Stimulated activated CD8-positive, alpha-beta memory T cell treated with anti-CD3 and anti-CD28 coated beads, Interleukin-4, amount 100 ng/mL, for 1 hour (primary cell): ENCODE results near the gene PI4KB.
"Not testable (repeated sequence)": the region's sequence is repeated elsewhere in the genome, so short reads cannot be mapped to it uniquely, and the experiment has no call there.

Source experiments
- DNase-seq, 2 donors: peaks; one replicate each; pipeline ENCODE4 v3.0.0-alpha.2; 2020; ENCODE audit warnings: low read depth in 2 of 2, low spot score in 1 of 2

PI4KB gene

DNA sequence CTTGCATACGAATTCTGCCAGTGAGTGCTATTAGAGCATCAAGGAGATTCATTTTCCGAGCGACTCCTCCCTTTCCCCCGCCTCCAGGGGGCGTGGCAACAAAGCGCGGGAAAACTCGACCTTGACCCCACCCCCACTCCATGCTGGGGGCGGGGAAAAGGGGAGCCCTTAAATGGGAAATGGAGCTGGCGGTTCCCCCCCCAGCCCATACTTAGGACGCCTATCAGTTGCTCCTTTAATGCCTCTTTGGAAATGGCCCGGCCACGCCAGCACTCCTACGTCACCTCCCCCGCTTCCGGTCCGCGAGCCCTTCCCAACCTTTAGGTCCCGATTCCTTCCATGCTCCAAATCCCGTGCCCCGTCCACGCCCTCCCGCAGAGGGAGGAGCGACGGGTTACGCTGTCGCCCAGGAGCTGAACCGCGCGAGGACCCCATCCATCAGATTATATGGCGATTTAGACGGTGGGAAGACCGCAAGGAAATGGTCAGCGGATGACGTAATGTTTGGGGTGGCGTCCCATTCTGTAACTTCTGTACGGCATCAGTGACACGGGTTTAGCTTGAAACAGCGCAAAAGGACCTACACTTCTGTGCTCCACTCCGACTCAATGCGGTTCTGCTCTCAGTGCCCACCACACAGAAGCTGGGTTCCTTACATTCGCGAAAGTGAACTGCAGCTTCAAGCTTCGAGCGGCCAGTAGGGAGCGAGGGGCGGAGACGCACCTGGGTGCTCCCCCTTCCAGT is 45.8 kb downstream of the PI4KB start:
- peak; percentile 91 to 95 for DNase-seq

DNA sequence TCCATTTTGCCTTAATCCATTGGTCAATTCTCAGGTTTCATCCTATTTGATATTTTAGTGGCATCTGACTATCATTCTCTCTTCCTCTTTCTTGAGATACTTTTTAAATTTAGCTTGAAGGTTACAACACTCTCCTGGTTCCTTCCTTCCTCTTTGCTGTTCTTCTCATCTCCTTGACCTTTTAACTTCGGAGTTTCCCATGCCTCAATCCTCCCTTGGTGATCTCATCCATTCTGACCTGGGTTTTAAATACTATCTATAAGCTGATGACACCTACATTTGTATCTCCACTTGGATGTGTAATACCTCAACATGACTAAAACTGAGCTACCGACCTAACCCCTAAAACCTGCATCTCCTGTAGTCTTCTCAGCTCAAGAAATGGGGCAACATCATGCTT is 50.0 kb downstream of the PI4KB start:
- no peak for DNase-seq

- DNase-seq: not testable (repeated sequence)
These were observed 51.9 kb downstream of the PI4KB start for GRCh38 chr1:151275341-151275740.

DNA sequence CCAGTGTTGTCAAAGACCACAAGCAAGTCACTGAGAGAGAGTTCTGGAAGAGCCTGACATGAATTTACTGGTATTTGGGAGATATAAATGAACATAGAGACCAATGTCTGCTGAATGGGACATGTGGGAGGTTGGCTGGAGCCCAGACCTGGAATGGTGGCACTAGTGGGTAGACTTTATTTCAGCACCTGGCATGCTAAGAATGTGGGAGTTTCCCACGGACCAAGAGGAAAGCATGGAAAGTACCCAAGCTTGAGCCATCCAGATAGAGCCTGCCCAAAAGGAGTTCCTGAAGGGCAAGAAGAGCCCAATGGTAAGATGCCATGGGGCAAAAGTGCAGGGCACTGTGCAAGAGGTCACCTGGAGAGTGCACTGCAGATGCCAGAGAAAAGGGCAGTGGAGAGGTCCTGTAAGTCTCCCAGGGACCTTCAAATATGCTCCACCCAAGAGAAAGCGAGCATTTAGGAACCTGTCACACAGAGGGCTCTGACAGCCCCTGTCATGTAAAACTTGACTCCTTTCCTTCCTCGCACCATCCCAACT is 53.2 kb downstream of the PI4KB start:
- DNase-seq: no peak

GRCh38 chr1:151267760-151268159 is 59.5 kb downstream of the PI4KB start:
- no peak for DNase-seq

GRCh38 chr1:151266821-151267220 is 60.4 kb downstream of the PI4KB start:
- DNase-seq: no peak

DNA sequence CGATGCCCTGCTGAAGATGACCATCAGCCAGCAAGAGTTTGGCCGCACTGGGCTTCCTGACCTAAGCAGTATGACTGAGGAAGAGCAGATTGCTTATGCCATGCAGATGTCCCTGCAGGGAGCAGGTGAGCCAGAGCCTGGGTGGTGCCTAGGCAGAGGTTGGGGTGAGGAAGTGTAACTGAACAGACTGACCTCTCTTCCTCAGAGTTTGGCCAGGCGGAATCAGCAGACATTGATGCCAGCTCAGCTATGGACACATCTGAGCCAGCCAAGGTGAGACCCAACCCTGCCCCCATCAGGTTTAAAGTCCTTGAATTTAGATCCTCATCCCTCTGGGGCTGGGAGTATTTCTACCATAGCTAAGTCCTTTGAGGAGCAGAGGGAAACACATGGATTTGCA is 60.9 kb downstream of the PI4KB start:
- no peak for DNase-seq

- no peak for DNase-seq
These were observed 61.6 kb downstream of the PI4KB start for GRCh38 chr1:151265446-151266236.

DNA sequence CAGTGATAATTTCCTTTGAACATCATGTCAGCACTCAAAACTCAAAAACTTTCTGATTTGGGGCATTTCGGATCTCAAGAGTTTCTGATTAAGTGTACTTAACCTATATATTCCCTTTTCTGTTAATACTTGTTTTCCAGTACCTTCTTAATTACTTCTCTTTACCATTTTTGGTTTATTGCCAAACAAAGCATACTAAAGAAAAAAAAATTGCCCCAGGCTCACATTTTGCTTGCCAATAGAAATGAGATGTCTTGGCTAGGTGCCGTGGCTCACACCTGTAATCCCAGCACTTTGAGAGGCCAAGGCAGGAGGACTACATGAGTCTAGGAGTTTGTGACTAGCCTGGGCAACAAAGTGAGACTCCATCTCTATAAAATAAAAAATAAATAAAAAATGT is 67.9 kb downstream of the PI4KB start:
- DNase-seq: no peak

DNA sequence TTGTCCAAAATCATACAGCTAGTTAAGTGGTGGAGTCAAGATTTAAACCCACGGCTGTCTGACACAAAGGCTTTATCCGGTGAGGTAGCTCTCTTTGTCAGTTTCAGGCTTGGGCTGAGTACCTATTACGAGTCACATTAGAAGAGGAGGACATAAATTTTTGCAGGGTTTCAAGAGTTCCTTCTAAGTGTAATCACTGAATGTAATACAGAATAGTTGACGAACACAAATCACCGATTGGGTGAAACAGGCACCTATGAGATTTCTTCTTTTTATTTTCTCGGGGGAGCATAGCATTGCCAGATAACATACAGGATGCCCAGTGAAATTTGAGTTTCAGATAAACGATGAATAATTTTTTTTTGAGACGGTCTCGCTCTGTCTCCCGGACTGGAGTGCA is 71.8 kb downstream of the PI4KB start:
- DNase-seq: no peak

DNA sequence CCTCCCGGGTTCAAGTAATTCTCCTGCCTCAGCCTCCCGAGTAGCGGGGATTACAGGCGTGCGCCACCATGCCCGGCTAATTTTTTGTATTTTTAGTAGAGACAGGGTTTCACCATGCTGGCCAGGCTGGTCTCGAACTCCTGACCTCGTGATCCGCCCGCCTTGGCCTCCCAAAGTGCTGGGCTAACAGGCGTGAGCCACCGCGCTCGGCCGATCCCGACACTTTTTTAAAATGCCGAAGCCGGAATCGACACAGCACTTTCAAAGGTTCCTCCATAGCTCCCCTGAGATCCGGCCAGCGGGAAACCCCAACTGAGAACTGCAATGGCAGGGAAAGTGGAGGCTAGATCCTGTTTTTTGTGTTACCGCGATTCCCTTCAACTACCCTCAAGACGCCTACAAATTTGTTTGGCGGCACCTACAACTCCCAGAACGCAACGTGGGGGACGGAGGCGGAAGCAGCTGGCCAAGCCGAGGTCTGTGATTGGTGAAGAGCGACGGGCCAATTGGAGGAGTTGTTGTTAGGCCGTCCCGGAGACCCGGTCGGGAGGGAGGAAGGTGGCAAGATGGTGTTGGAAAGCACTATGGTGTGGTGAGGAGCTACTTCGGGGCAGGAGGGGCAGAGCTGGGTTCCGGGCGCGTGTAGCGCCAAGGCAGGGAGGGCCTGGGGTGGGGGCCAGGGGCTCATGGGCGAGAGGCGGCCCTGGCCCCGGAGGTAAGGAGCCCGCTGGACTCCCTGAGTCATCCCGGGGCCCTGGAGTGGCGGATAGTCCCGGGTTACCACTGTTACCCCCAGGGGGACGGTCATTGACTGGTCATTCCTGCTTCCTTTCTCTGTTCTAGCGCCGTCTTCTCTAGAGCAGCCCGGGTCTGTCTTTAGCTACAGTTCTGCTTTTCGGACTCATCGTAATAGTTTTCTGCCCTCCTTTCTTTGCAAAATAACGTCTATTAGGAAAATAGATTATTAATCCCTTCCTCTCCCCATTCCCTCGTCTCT is 72.7 kb downstream of the PI4KB start, which contains the start of gene PSMD4:
Gene PSMD4 (plus strand): TSS at position 518 of the 997 bp plus-strand sequence. CDS start 49 bp downstream, at position 567.
- DNase-seq: peak; percentile 75 to 87

DNA sequence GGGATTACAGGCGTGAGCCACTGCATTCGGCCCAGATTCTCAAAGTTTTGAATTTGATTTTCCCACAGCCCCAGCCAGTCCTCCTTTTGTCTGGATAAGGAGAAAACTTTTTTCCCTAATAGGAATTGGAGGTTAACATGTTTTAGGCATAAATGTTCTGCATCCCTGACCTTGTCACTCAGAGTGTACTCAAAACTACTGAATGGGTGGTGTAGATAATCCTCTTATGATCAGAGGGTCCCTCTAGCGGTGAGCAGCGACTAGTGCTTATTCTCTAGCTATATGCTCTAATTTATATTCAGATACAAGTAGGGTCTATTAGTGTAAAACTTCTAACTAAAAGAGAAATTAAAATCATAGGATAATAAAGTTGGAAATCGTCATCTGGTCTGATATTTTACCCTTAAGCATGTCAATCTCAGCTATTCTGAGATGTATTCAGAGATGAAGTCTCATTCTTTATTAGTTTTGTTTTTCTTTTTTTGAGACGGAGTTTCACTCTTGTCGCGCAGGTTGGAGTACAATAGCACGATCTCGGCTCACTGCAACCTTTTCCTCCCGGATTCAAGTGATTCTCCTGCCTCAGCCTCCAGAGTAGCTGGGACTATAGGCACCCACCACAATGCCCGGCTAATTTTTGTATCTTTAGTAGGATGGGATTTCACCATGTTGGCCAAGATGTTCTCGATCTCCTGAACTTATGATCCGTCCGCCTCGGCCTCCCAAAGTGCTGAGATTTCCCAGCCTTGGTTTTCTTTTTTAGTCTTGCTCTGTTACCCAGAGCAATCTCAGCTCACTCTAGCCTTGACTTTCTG is 75.4 kb downstream of the PI4KB start:
- DNase-seq: peak; percentile 22 to 34

GRCh38 chr1:151246786-151247185 is 80.4 kb downstream of the PI4KB start:
- no peak for DNase-seq

GRCh38 chr1:151243683-151244216 is 83.5 kb downstream of the PI4KB start:
- DNase-seq: no peak

DNA sequence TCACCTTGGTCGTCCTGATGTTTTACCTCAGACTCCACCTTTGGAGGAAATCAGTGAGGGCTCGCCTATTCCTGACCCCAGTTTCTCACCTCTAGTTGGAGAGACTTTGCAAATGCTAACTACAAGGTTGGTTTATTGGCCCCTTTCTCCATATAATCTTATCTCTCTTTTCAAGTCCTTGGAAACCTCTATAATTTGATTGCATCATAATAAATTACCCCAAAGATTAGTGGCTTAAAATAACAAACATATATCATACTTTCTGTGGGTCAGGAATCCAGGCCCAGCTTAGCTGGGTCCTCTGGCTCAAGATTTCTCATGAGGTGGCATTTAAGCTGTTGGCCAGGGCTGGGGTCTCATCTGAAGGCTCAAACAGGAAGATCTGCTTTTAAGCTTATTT is 84.8 kb downstream of the PI4KB start:
- DNase-seq: no peak
